GM18858 (cell line): ENCODE results near the gene FMC1.
A peak's percentile ranks its signal among the peaks of the same experiment; 100 is the strongest.
"Not testable (repeated sequence)": the region's sequence is repeated elsewhere in the genome, so short reads cannot be mapped to it uniquely, and the experiment has no call there.

Experiments
- ATAC-seq: cut with Tn5 transposase; IDR thresholded peaks from one replicate; pipeline ENCODE4 v1.9.1; 2021; ENCODE audit not compliant: unreplicated experiment

FMC1 gene

GRCh38 chr7:139341058-139341775 is at the start of gene FMC1:
Gene FMC1 (plus strand): TSS chr7:139341337. CDS start chr7:139341385, 48 bp downstream.
- peak; percentile 35 for ATAC-seq

GRCh38 chr7:139292821-139293220 is 48.3 kb upstream of the FMC1 start:
- ATAC-seq, result no peak

- no peak for ATAC-seq
These were observed 47.6 kb upstream of the FMC1 start for GRCh38 chr7:139293534-139293933.

- no peak for ATAC-seq
These were observed 46.9 kb upstream of the FMC1 start for GRCh38 chr7:139294241-139294640.

GRCh38 chr7:139294951-139295575 is 46.1 kb upstream of the FMC1 start:
- ATAC-seq, result no peak

GRCh38 chr7:139297795-139298194 is 43.3 kb upstream of the FMC1 start:
- no peak for ATAC-seq

- ATAC-seq, result no peak
These were observed 41.8 kb upstream of the FMC1 start for GRCh38 chr7:139299296-139299695.

- no peak for ATAC-seq
These were observed 40.7 kb upstream of the FMC1 start for GRCh38 chr7:139300390-139300789.

GRCh38 chr7:139304517-139304916 is 36.6 kb upstream of the FMC1 start:
- no peak for ATAC-seq

- no peak for ATAC-seq
These were observed 23.1 kb upstream of the FMC1 start for GRCh38 chr7:139317939-139318505.

- ATAC-seq, result no peak
These were observed 19.9 kb upstream of the FMC1 start for GRCh38 chr7:139321071-139321745.

- ATAC-seq, result not testable (repeated sequence)
These were observed 16.4 kb upstream of the FMC1 start for GRCh38 chr7:139324709-139325108.

GRCh38 chr7:139328375-139328774 is 12.8 kb upstream of the FMC1 start:
- no peak for ATAC-seq

- no peak for ATAC-seq
These were observed 12.0 kb upstream of the FMC1 start for GRCh38 chr7:139329119-139329518.

GRCh38 chr7:139330333-139331030 is 10.7 kb upstream of the FMC1 start:
- ATAC-seq, result no peak

GRCh38 chr7:139332697-139333359 is 8.3 kb upstream of the FMC1 start:
- no peak for ATAC-seq

- not testable (repeated sequence) for ATAC-seq
These were observed 7.7 kb upstream of the FMC1 start for GRCh38 chr7:139333443-139333842.

- no peak for ATAC-seq
These were observed 6.6 kb upstream of the FMC1 start for GRCh38 chr7:139334399-139335150.

- no peak for ATAC-seq
These were observed 2.1 kb upstream of the FMC1 start for GRCh38 chr7:139339025-139339424.

GRCh38 chr7:139339698-139340036 is 1.5 kb upstream of the FMC1 start:
- ATAC-seq, result no peak
